Measurements from ENCODE around the gene MANBA.

MANBA gene

DNA sequence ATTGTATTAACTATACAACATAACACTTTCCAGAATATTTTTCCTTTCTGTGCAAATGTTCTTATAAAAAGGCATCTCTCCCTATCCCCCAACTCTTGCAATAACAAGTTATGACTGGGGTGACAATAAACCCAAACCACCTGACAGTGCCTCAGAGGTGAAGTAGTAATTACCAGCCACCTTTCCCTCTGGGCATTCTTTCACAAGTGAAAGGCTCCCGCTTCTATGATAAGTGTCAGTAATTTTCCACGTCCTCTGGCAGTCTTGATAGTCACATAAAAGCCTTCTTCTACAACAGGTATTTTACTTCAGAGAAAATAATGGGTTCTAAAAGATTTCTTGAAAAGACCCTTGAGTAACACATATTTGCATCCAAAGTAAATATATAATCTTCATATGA lies 82.7 kb downstream of the MANBA start:
- no peak for DNase-seq (ENCODE audit: low spot score)

- no peak for DNase-seq (ENCODE audit: low spot score)
These were observed 85.6 kb downstream of the MANBA start for GRCh38 chr4:102675141-102675540.

GRCh38 chr4:102667001-102667400 lies 93.8 kb downstream of the MANBA start:
- no peak for DNase-seq (ENCODE audit: low spot score)

DNA sequence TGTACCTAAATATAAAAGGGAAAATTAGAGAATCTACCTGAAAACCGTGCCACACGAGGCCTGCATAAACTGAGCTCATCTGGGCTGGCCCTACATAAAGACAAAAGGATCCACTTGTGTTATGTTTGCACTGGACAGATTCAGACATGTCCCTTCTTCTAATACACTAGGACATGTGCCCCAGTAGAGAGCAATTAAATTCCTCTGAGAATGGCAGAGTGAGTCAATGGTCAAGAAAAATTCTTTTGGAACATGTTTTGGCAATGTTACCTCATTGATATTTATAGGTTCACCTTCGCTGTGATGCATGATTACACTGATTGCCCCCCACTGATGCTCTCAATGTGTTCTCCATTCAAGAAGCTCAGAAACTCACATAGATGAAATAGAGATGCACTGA lies 95.2 kb downstream of the MANBA start:
- DNase-seq (ENCODE audit: low spot score), result no peak

DNA sequence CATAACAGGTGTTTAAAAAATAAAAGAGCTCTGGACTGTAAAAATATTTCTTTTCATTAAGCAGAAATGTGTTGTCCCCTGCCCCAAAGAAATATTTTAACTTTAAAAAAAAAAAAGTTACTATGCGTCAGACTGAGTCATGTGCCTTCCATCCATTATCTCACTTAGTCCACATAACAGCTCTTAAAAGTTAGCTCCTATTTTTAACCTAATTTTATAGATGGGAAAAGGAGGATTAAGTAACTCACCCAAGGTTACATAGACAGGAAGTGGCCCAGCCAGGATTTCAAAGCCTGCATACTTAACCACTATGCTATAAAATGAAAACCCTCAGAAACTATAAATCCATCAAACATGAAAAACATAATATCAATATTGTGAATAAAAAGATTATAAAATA lies 97.7 kb downstream of the MANBA start:
- no peak for DNase-seq (ENCODE audit: low spot score)

GRCh38 chr4:102657206-102657605 lies 103.6 kb downstream of the MANBA start:
- no peak for DNase-seq (ENCODE audit: low spot score)

DNA sequence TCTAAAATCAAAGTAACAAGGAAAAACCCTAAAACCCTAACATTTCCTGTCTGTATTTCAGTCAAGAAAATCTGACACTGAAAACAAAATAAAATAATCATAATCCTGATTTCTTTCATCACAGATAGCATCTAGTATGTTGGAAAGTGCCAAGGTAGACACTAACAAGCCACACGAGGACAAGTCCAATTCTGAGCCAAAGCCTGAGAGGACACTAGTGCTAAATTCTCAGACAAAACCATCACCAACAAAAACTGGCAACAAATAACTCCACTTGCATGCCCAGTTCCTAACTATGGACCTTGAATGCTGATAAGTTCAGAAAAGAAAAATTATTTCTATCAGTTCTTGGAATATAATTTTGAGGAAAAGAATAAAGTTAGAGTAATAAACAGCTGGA lies 113.7 kb downstream of the MANBA start:
- DNase-seq (ENCODE audit: low spot score), result no peak

- DNase-seq (ENCODE audit: low spot score), result no peak
These were observed 118.0 kb downstream of the MANBA start for GRCh38 chr4:102642631-102643298.

DNA sequence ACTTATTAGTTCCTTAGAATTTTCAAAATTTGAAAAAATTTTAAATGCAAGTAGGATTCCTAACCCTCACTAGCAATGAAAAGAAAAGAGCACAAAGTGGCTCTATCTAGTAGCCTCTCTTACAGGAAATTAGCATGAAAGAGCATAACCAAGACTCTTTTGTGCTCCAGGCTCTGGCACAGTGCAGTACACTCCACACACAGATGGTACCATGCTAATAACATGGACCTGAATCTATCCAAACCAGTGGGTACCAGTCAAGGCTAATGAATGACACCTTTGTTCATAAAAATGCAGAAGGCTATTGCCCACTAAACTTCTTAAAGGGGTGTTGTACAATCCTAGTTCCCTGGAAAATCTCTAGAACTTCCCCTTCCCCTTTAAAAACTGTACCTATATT lies 119.0 kb downstream of the MANBA start:
- no peak for DNase-seq (ENCODE audit: low spot score)

DNA sequence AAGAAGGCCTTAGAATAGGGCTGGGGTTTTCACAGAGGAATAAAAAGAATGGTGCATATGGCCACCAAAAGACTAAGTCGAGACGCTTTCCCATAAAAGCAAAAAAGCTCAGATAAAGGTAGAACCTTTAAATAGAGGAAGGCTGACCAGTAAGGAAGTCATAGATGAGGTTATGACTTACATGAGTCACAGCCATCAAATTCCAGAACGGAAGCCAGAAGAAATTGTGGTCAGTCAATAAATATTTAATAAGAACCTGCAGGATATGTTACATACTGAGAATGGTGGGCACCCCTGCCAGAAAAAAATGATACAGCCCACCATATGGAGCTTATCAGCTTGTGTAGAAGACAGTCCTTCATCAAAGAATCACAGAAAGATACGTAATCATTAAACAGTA lies 120.1 kb downstream of the MANBA start:
- no peak for DNase-seq (ENCODE audit: low spot score)

GRCh38 chr4:102639598-102639997 lies 121.2 kb downstream of the MANBA start:
- no peak for DNase-seq (ENCODE audit: low spot score)

GRCh38 chr4:102638621-102639020 lies 122.1 kb downstream of the MANBA start:
- no peak for DNase-seq (ENCODE audit: low spot score)

- no peak for DNase-seq (ENCODE audit: low spot score)
These were observed 123.4 kb downstream of the MANBA start for GRCh38 chr4:102637391-102637790.

DNA sequence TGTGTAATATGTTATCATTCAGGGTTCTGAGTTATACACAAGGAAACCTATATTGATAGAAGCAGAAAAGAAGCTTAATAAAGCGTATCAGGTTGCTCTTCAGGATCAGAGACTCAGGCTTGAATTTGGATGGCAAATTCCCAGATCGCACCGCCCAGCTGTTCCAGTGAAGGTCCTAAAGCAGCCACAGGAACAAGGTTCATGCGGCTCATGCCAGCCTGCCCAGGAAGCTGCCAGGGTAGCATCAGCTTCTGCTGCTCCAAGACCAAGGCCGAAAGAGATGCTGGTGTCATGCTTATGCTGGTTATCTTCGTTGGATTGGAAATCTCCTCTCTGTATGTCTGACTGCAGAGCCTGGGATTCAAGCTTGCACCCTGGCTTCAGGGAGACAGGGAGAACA lies 127.7 kb downstream of the MANBA start:
- no peak for DNase-seq (ENCODE audit: low spot score)

DNA sequence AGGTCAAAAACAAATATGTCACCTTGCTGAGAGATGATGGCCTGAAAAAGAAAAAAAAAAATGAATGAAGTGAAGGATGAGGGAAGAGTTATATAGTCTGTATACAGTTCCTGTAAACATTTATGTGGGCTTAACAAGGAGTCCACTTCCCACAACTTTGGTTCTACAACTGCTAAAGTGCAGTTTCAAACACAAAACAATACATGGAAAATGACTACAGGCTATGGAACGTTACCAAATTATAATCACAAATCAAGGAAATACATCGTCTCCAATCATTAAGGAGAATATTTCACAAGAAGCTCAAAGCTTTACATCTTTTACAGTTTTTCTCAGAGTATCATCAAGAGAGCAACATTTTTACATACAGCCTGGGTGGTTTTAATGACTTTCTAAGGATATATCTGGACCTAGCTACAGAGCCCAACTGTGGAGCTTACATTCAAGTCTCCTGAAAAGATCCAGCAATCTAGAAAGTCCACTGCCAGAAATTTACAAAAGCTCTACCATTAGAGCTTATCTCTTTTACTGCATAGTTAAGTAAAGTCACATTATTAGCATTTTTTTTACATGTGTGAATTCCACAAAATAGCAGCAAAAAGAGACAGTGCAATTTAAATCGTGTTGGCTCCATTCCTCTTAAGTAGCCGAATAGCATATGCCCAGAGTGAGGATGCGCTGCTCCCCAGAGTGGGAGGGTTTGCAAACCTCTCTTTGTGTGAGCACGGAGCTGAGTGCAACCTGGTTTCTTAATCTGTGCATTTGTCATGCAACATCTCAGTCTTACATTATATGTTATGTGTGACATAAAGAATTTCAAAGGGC lies 128.3 kb downstream of the MANBA start:
- no peak for DNase-seq (ENCODE audit: low spot score)

GRCh38 chr4:102631616-102632015 lies 129.2 kb downstream of the MANBA start:
- DNase-seq (ENCODE audit: low spot score), result no peak

DNA sequence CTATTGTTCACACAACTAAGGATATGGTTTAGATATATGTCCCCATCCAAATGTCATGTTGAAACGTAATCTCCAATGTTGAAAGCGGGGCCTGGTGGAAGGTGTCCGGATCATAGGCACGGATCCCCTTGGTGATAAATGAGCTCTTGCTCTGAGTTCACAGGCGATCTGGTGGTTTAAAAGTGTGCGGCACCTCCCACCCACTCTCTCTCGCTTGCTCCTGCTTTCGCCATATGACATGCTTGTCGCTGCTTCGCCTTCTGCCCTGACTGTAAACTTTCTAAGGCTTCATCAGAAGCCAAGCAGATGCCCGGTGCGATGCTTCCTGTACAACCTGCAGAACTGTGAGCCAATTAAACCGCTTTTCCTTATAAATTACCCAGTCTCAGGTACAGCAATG lies 131.1 kb downstream of the MANBA start:
- no peak for DNase-seq (ENCODE audit: low spot score)

GRCh38 chr4:102627831-102628523 lies 132.8 kb downstream of the MANBA start:
- DNase-seq (ENCODE audit: low spot score), result no peak

- DNase-seq (ENCODE audit: low spot score), result no peak
These were observed 135.4 kb downstream of the MANBA start for GRCh38 chr4:102625232-102625930.

DNA sequence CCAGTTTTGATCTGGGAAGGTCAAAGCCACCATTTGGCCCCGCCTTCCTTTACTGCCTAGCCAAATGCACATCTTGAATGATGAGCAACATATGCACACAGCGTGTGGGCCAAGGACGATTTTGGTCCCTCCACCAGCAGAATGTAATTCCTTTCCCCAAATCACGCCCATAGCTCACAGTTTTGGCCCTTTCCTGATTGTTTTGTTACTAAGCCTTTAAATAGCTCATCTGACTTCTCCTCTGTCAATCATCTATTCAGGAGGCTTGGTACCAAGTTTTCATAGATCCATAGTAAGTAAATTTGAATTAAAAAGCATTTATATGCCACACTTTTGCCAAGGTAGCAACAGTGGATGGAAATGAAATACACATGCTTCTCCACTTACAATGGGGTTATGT lies 136.3 kb downstream of the MANBA start:
- no peak for DNase-seq (ENCODE audit: low spot score)

DNA sequence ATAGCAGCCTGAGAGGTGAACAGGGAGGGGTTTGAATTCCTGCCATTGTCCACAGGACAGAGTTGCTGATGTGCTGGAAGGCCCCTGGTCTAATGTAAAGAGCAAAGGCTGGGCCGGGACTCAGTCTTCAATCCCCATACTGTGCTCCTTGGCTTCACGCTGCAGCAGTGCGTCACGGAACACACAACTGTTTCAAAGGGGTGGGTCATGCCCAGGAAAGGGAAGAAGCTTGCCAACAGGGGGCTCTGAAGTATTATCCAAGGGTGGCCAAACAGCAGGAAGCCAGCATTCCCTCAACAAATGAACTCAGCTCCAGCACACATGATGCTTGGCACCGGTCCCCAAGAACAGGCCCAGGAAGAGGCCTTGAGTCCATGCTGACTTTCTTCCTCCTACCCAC lies 137.1 kb downstream of the MANBA start:
- no peak for DNase-seq (ENCODE audit: low spot score)

- DNase-seq (ENCODE audit: low spot score), result no peak
These were observed 139.9 kb downstream of the MANBA start for GRCh38 chr4:102620697-102621497.

Data from ecto neural progenitor cell (in vitro differentiated cells).